ENCODE measurements around the gene SYCN.

The SYCN gene

DNA sequence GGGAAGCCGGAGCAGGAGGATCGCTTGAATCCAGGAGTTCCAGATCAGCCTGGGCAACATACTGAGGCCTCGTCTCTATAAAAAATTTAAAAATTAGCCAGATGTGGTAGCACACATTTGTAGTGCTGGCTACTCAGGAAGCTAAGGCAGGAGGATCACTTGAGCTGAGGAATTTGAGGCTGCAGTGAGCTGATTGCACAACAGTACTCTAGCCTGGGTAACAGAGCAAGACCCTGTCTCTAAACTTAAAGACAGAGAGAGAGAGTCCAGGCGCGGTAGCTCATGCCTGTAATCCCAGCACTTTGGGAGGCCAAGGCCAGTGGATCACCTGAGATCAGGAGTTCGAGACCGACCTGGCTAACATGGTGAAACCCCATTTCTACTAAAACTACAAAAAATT, 36.4 kb upstream of the SYCN start:
- Histone ChIP-seq H3K4me3 (ENCODE audit: low read depth, low read length) (no peak overlapping the region), H2AFZ (no peak overlapping the region), H3K27me3 (ENCODE audit: control insufficient read depth, insufficient read depth, low read length) (no peaks in the 10 kb centered on the region), H3K9me3 (ENCODE audit: control insufficient read depth, low read length) (no peaks in the 10 kb centered on the region), H3K36me3 (ENCODE audit: control insufficient read depth, insufficient read depth, low read length) (no peaks in the 10 kb centered on the region), H3K4me1 (no peaks in the 10 kb centered on the region), H3K27ac (no peak overlapping the region), H3K4me2 (ENCODE audit: low read length) (no peak overlapping the region), H3K79me2 (no peaks in the 10 kb centered on the region), H3K9ac (no peak overlapping the region)
- TF ChIP-seq, protein P1, sequence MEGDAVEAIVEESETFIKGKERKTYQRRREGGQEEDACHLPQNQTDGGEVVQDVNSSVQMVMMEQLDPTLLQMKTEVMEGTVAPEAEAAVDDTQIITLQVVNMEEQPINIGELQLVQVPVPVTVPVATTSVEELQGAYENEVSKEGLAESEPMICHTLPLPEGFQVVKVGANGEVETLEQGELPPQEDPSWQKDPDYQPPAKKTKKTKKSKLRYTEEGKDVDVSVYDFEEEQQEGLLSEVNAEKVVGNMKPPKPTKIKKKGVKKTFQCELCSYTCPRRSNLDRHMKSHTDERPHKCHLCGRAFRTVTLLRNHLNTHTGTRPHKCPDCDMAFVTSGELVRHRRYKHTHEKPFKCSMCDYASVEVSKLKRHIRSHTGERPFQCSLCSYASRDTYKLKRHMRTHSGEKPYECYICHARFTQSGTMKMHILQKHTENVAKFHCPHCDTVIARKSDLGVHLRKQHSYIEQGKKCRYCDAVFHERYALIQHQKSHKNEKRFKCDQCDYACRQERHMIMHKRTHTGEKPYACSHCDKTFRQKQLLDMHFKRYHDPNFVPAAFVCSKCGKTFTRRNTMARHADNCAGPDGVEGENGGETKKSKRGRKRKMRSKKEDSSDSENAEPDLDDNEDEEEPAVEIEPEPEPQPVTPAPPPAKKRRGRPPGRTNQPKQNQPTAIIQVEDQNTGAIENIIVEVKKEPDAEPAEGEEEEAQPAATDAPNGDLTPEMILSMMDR (IDR thresholded peaks at IDR 0.05), result no peak

- Histone ChIP-seq H2AFZ (no peak overlapping the region), H3K9ac (no peak overlapping the region), H3K4me2 (ENCODE audit: low read length) (no peak overlapping the region), H3K79me2 (no peaks in the 10 kb centered on the region), H3K36me3 (ENCODE audit: control insufficient read depth, insufficient read depth, low read length) (no peaks in the 10 kb centered on the region), H3K27ac (no peak overlapping the region), H3K9me3 (ENCODE audit: control insufficient read depth, low read length) (no peaks in the 10 kb centered on the region), H3K27me3 (ENCODE audit: control insufficient read depth, insufficient read depth, low read length) (no peaks in the 10 kb centered on the region), H3K4me3 (ENCODE audit: low read depth, low read length) (no peak overlapping the region), H3K4me1 (no peaks in the 10 kb centered on the region)
- TF ChIP-seq, protein P1 (IDR thresholded peaks at IDR 0.05), result no peak
Observed at GRCh38 chr19:39238944-39239343, 34.9 kb upstream of the SYCN start.

GRCh38 chr19:39238209-39238608, 34.1 kb upstream of the SYCN start:
- Histone ChIP-seq H3K27me3 (ENCODE audit: control insufficient read depth, insufficient read depth, low read length) (no peaks in the 10 kb centered on the region), H3K9me3 (ENCODE audit: control insufficient read depth, low read length) (no peaks in the 10 kb centered on the region), H3K4me2 (ENCODE audit: low read length) (peak overlapping the region; percentile 49), H3K4me1 (no peaks in the 10 kb centered on the region), H3K36me3 (ENCODE audit: control insufficient read depth, insufficient read depth, low read length) (no peaks in the 10 kb centered on the region), H3K79me2 (no peaks in the 10 kb centered on the region), H3K9ac (no peak overlapping the region), H2AFZ (peak overlapping the region; percentile 74), H3K27ac (no peak overlapping the region), H3K4me3 (ENCODE audit: low read depth, low read length) (peak overlapping the region; percentile 4)
- TF ChIP-seq, protein P1 (IDR thresholded peaks at IDR 0.05), result no peak

GRCh38 chr19:39237200-39238184, 33.4 kb upstream of the SYCN start:
- Histone ChIP-seq H3K27me3 (ENCODE audit: control insufficient read depth, insufficient read depth, low read length) (no peaks in the 10 kb centered on the region), H3K4me3 (ENCODE audit: low read depth, low read length) (peak overlapping the region; percentile 4), H3K4me2 (ENCODE audit: low read length) (peak overlapping the region; percentile 49), H3K4me1 (no peaks in the 10 kb centered on the region), H3K27ac (no peak overlapping the region), H2AFZ (peak overlapping the region; percentile 74), H3K36me3 (ENCODE audit: control insufficient read depth, insufficient read depth, low read length) (no peaks in the 10 kb centered on the region), H3K79me2 (no peaks in the 10 kb centered on the region), H3K9me3 (ENCODE audit: control insufficient read depth, low read length) (no peaks in the 10 kb centered on the region), H3K9ac (no peak overlapping the region)
- TF ChIP-seq, protein P1 (IDR thresholded peaks at IDR 0.05), result no peak

Measured in parathyroid adenoma (tissue), 2 donors.